Mucosa of descending colon (tissue), 3 donors: Measurements from ENCODE around the gene OGFOD1. TPM values are rescaled to one million over a fixed set of nuclear protein-coding genes. Genes with fewer than 3 reads are reported as not detected.
"Not testable (repeated sequence)": the region's sequence is repeated elsewhere in the genome, so short reads cannot be mapped to it uniquely, and the experiment has no call there.

Experiments used
- ATAC-seq: fragments of 200-7000 bp; cut with Tn5 transposase; one replicate; pipeline ENCODE4 v1.9.1; 2020; ENCODE audit warnings: mild to moderate bottlenecking, moderate library complexity
- DNase-seq, 3 donors: peaks; one replicate each; pipeline ENCODE4 v3.0.0-alpha.2; 2020
- H3K36me3 ChIP-seq: fragments of 200-600 bp; one replicate; pipeline ENCODE4 v1.8.0; 2021; ENCODE audit warnings: low read depth, mild to moderate bottlenecking
- H3K4me1 ChIP-seq: fragments of 200-600 bp; one replicate; pipeline ENCODE4 v1.8.0; 2021; ENCODE audit warnings: low read depth, mild to moderate bottlenecking
- H3K4me3 ChIP-seq: fragments of 200-600 bp; one replicate; pipeline ENCODE4 v1.8.0; 2021; ENCODE audit warnings: mild to moderate bottlenecking
- H3K9me3 ChIP-seq: fragments of 200-600 bp; one replicate; pipeline ENCODE4 v1.8.0; 2021; ENCODE audit warnings: mild to moderate bottlenecking
- CTCF ChIP-seq: fragments of 200-600 bp; IDR thresholded peaks from one replicate; pipeline ENCODE4 v1.8.0; 2022; ENCODE audit warnings: antibody characterized with exemption, mild to moderate bottlenecking
- intact Hi-C, 2 donors: fragments of 100-400 bp; cut with DNase I in 1 of 2; cut with micrococcal nuclease in 1 of 2; formaldehyde crosslinking; loops; one replicate each; pipeline versions ENCODE4 v1.11.0 to v1.11.1; 2022; cut with DNase I, micrococcal nuclease
- total RNA-seq, 3 donors: library from RNA; stranded (reverse); fragmentation: NEBNext Ultra II Directional in 2 of 3; extraction: Animal tissue kit (Norgen Biotek cat#: 25700) in 2 of 3; gene quantifications; one replicate each; pipeline versions ENCODE4 v1.2.1 to v1.2.4, GENCODE V29; 2021 to 2023
- donor health status: DM: no; HTN: no; CAD: no; lungs with moderate emphysema.
- donor health status: DM: no; HTN: no; CAD: no.
- donor health status: DM: no; HTN: yes; CAD: no.

OGFOD1 gene
- total RNA-seq, 3 donors from 2014 or later, result 17.4 to 27.8 (median 23.6) TPM

- Histone ChIP-seq H3K4me3 (no peak overlapping the region), H3K4me1 (no peaks in the 10 kb centered on the region), H3K9me3 (no peaks in the 10 kb centered on the region), H3K36me3 (no peaks in the 10 kb centered on the region)
- no peak for ATAC-seq
- TF ChIP-seq CTCF, result no peak
- intact Hi-C loops, result no loop called here
- no peak for DNase-seq
Observed at GRCh38 chr16:56481468-56482122, 30.2 kb downstream of the OGFOD1 start.

- Histone ChIP-seq H3K9me3 (no peaks in the 10 kb centered on the region), H3K4me3 (no peak overlapping the region), H3K36me3 (no peaks in the 10 kb centered on the region), H3K4me1 (no peaks in the 10 kb centered on the region)
- DNase-seq (no peak), ATAC-seq (no peak)
- TF ChIP-seq CTCF, result no peak
- intact Hi-C loops, result no loop called here
Observed at GRCh38 chr16:56482683-56483236, 31.4 kb downstream of the OGFOD1 start.

- H3K9me3 ChIP-seq, result no peaks in the 10 kb centered on the region
- DNase-seq, result no peak
- no peak overlapping the region for H3K4me3 ChIP-seq
- intact Hi-C loops, result no loop called here
- no peak for TF ChIP-seq CTCF
- H3K4me1 ChIP-seq, result no peaks in the 10 kb centered on the region
- H3K36me3 ChIP-seq, result no peaks in the 10 kb centered on the region
- ATAC-seq, result no peak
Observed at GRCh38 chr16:56483394-56483793, 32.0 kb downstream of the OGFOD1 start.

- DNase-seq (no peak), ATAC-seq (no peak)
- H3K4me3 ChIP-seq, result no peak overlapping the region
- no peak for TF ChIP-seq CTCF
- H3K36me3 ChIP-seq, result no peaks in the 10 kb centered on the region
- H3K4me1 ChIP-seq, result no peaks in the 10 kb centered on the region
- intact Hi-C loops, result no loop called here
- no peaks in the 10 kb centered on the region for H3K9me3 ChIP-seq
Observed at GRCh38 chr16:56488035-56488434, 36.7 kb downstream of the OGFOD1 start.

GRCh38 chr16:56488868-56489267 lies 37.5 kb downstream of the OGFOD1 start:
- H3K9me3 ChIP-seq, intact Hi-C loops, H3K4me1 ChIP-seq, ATAC-seq, H3K4me3 ChIP-seq, DNase-seq, H3K36me3 ChIP-seq: not testable (repeated sequence)

GRCh38 chr16:56491657-56492261 lies 40.4 kb downstream of the OGFOD1 start:
- H3K4me1 ChIP-seq, result no peaks in the 10 kb centered on the region
- no peak for ATAC-seq
- H3K36me3 ChIP-seq, result no peaks in the 10 kb centered on the region
- DNase-seq, result no peak
- no peaks in the 10 kb centered on the region for H3K9me3 ChIP-seq
- no peak overlapping the region for H3K4me3 ChIP-seq
- intact Hi-C loops, result no loop called here
- no peak for TF ChIP-seq CTCF
